Measurements from ENCODE around the gene MSI2.

GRCh38 chr17:57554826-57555635 is 298.7 kb downstream of the MSI2 start:
- TF ChIP-seq CTCF (IDR thresholded peaks at IDR 0.05; ENCODE audit: low read length) = no peak
- TF ChIP-seq EZH2 (IDR thresholded peaks at IDR 0.05; ENCODE audit: borderline replicate concordance, low read length) = no peak
